GM18858 (cell line): Measurements from ENCODE around the gene RAB20.
"Not testable (repeated sequence)": the region's sequence is repeated elsewhere in the genome, so short reads cannot be mapped to it uniquely, and the experiment has no call there.

Source experiments
- ATAC-seq: cut with Tn5 transposase; IDR thresholded peaks from one replicate; pipeline ENCODE4 v1.9.1; 2021; ENCODE audit not compliant: unreplicated experiment

The RAB20 gene

GRCh38 chr13:110554946-110555345, 6.6 kb downstream of the RAB20 start:
- no peak for ATAC-seq

GRCh38 chr13:110554227-110554836, 7.2 kb downstream of the RAB20 start:
- ATAC-seq = no peak

GRCh38 chr13:110553417-110553816, 8.1 kb downstream of the RAB20 start:
- ATAC-seq = no peak

- no peak for ATAC-seq
These were observed 8.8 kb downstream of the RAB20 start for GRCh38 chr13:110552767-110553166.

GRCh38 chr13:110551284-110551683, 10.2 kb downstream of the RAB20 start:
- no peak for ATAC-seq

- ATAC-seq = no peak
These were observed 11.7 kb downstream of the RAB20 start for GRCh38 chr13:110549795-110550160.

- ATAC-seq = no peak
These were observed 12.4 kb downstream of the RAB20 start for GRCh38 chr13:110548891-110549794.

- no peak for ATAC-seq
These were observed 14.6 kb downstream of the RAB20 start for GRCh38 chr13:110546926-110547325.

- ATAC-seq = no peak
These were observed 15.1 kb downstream of the RAB20 start for GRCh38 chr13:110546378-110546777.

GRCh38 chr13:110542169-110542796, 19.2 kb downstream of the RAB20 start:
- no peak for ATAC-seq

- ATAC-seq = no peak
These were observed 20.0 kb downstream of the RAB20 start for GRCh38 chr13:110541526-110541920.

GRCh38 chr13:110540871-110541525, 20.5 kb downstream of the RAB20 start:
- no peak for ATAC-seq

GRCh38 chr13:110539894-110540293, 21.6 kb downstream of the RAB20 start:
- no peak for ATAC-seq

- ATAC-seq = no peak
These were observed 22.9 kb downstream of the RAB20 start for GRCh38 chr13:110538632-110539031.

- ATAC-seq = no peak
These were observed 25.4 kb downstream of the RAB20 start for GRCh38 chr13:110536006-110536693.

GRCh38 chr13:110535526-110535925, 26.0 kb downstream of the RAB20 start:
- ATAC-seq = no peak

GRCh38 chr13:110533771-110534670, 27.5 kb downstream of the RAB20 start:
- no peak for ATAC-seq

- ATAC-seq = not testable (repeated sequence)
These were observed 29.3 kb downstream of the RAB20 start for GRCh38 chr13:110532258-110532657.

GRCh38 chr13:110531671-110532083, 29.8 kb downstream of the RAB20 start:
- no peak for ATAC-seq

GRCh38 chr13:110531100-110531499, 30.4 kb downstream of the RAB20 start:
- no peak for ATAC-seq
